Endodermal cell (in vitro differentiated cells): ENCODE measurements around the gene N4BP2. TPM values are rescaled to one million over a fixed set of nuclear protein-coding genes. Genes with fewer than 3 reads are reported as not detected.

Source experiments
- DNase-seq: peaks from one replicate; pipeline ENCODE4 v3.0.0-alpha.2; 2017
- H3K27ac ChIP-seq: 2 replicates; pipeline ENCODE4 v1.5.1; 2013; ENCODE audit warnings: mild to moderate bottlenecking, low read depth, low read length, moderate library complexity
- H3K27me3 ChIP-seq: 2 replicates; pipeline ENCODE4 v1.6.1; 2013; ENCODE audit warnings: mild to moderate bottlenecking, low read length, moderate library complexity; ENCODE audit not compliant: insufficient read depth, control insufficient read depth, poor library complexity, severe bottlenecking
- H3K36me3 ChIP-seq: 2 replicates; pipeline ENCODE4 v1.7.0; 2013; ENCODE audit warnings: mild to moderate bottlenecking, low read length, moderate library complexity; ENCODE audit not compliant: control insufficient read depth, insufficient read depth
- H3K4me1 ChIP-seq: one replicate; pipeline ENCODE4 v1.7.0; 2013; ENCODE audit warnings: low read length; ENCODE audit not compliant: control insufficient read depth, insufficient read depth
- H3K4me3 ChIP-seq: 2 replicates; pipeline ENCODE4 v1.5.1; 2013; ENCODE audit warnings: mild to moderate bottlenecking, low read length, moderate library complexity
- H3K9ac ChIP-seq: 2 replicates; pipeline ENCODE4 v1.6.1; 2013; ENCODE audit warnings: mild to moderate bottlenecking, low read length, moderate library complexity; ENCODE audit not compliant: poor library complexity, severe bottlenecking; ENCODE audit errors: extremely low read depth
- H3K9me3 ChIP-seq: 2 replicates; pipeline ENCODE4 v1.6.1; 2013; ENCODE audit warnings: mild to moderate bottlenecking, low read length, moderate library complexity; ENCODE audit not compliant: control insufficient read depth
- H3K27ac Mint-ChIP-seq: 2 replicates; pipeline ENCODE4 v1.8.0; 2020; ENCODE audit warnings: mixed read lengths
- H3K27me3 Mint-ChIP-seq: 2 replicates; pipeline ENCODE4 v1.8.0; 2021; ENCODE audit warnings: mild to moderate bottlenecking, mixed read lengths; ENCODE audit not compliant: insufficient read depth
- H3K36me3 Mint-ChIP-seq: 2 replicates; pipeline ENCODE4 v1.8.0; 2020; ENCODE audit warnings: low read depth, mixed read lengths
- H3K4me1 Mint-ChIP-seq: 2 replicates; pipeline ENCODE4 v1.8.0; 2020; ENCODE audit warnings: mixed read lengths
- H3K4me3 Mint-ChIP-seq: 2 replicates; pipeline ENCODE4 v1.8.0; 2020; ENCODE audit warnings: mild to moderate bottlenecking, moderate library complexity, mixed read lengths
- H3K9me3 Mint-ChIP-seq: 2 replicates; pipeline ENCODE4 v1.8.0; 2020; ENCODE audit warnings: mild to moderate bottlenecking, mixed read lengths
- WGBS, 2 experiments: methylation state at CpG; one replicate each; pipeline versions ENCODE4 v1.1.5 to v1.1.7; 2013; ENCODE audit warnings: missing lambda C conversion rate in 2 of 2, mixed read lengths in 1 of 2; ENCODE audit not compliant: insufficient coverage in 1 of 2, insufficient read length in 1 of 2; 5-methylcytosine and 5-hydroxymethylcytosine counted together
- total RNA-seq, 2 donors: library from RNA; stranded (reverse); fragmentation: NEBNext Ultra II Directional in 1 of 2; extraction: Animal tissue kit (Norgen Biotek cat#: 25700) in 1 of 2; gene quantifications; 2 replicates in 1 of 2; 3 replicates in 1 of 2; pipeline ENCODE4 v1.2.1, GENCODE V29; 2021
- TF ChIP-seq, protein P1 (sequence below): fragments of 200-600 bp; sonication (generic); conservative IDR thresholded peaks from 2 replicates; pipeline ENCODE4 v1.5.0; 2021; ENCODE audit warnings: antibody characterized with exemption, mild to moderate bottlenecking

The N4BP2 gene
- total RNA-seq, 2 donors from 2014 or later = 37.1 to 44.0 TPM

DNA sequence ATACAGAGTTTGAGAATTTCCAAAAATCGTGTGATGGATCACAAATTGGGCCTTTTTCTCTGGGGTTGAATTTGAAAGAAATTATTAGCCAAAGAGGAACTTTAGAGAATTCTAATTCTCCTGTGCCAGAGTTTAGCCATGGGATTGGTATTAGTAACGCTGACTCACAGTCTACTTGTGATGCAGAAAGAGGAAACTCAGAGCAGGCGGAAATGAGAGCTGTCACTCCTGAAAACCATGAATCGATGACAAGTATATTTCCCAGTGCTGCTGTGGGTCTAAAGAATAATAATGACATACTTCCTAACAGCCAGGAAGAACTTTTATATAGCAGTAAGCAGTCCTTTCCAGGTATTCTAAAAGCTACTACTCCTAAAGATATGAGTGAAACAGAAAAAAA lies 64.9 kb downstream of the N4BP2 start:
- H3K27ac Mint-ChIP-seq = no peak overlapping the region

DNA sequence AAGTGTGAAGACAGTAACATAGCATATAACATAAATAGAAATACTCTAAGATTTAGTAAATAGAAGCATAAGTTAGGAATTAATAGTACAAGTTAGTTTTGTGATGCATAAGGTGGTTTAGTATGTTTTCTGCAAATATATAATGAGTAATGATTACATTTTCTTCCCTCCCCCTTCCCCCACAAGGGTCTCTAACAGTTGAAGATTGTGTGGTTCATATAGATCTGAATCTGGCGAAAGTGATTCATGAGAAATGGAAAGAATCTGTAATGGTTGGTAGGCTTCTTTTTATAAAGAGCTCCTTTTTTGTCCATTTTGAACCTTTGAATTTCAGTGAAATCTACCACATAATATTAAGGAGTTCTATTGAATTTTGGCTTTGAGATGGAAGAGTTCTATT lies 66.3 kb downstream of the N4BP2 start:
- H3K9me3 Mint-ChIP-seq = no peaks in the 10 kb centered on the region
- H3K27me3 ChIP-seq = no peaks in the 10 kb centered on the region
- H3K27ac ChIP-seq = no peak overlapping the region
- no peak for DNase-seq
- peaks cover 58% of the 10 kb centered on the region for H3K36me3 Mint-ChIP-seq
- H3K4me3 ChIP-seq = no peak overlapping the region
- no peaks in the 10 kb centered on the region for H3K4me1 Mint-ChIP-seq
- no peaks in the 10 kb centered on the region for H3K27me3 Mint-ChIP-seq
- TF ChIP-seq, protein P1, sequence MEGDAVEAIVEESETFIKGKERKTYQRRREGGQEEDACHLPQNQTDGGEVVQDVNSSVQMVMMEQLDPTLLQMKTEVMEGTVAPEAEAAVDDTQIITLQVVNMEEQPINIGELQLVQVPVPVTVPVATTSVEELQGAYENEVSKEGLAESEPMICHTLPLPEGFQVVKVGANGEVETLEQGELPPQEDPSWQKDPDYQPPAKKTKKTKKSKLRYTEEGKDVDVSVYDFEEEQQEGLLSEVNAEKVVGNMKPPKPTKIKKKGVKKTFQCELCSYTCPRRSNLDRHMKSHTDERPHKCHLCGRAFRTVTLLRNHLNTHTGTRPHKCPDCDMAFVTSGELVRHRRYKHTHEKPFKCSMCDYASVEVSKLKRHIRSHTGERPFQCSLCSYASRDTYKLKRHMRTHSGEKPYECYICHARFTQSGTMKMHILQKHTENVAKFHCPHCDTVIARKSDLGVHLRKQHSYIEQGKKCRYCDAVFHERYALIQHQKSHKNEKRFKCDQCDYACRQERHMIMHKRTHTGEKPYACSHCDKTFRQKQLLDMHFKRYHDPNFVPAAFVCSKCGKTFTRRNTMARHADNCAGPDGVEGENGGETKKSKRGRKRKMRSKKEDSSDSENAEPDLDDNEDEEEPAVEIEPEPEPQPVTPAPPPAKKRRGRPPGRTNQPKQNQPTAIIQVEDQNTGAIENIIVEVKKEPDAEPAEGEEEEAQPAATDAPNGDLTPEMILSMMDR = no peak
- 100% methylated on average over 1 of the region's 1 CpG; no CpG with 5 or more reads in 1 of the 2 experiments for WGBS, 2 experiments
- H3K9ac ChIP-seq = no peak overlapping the region
- H3K27ac Mint-ChIP-seq = no peak overlapping the region
- H3K9me3 ChIP-seq = no peaks in the 10 kb centered on the region
- peaks cover 86% of the 10 kb centered on the region for H3K36me3 ChIP-seq
- H3K4me1 ChIP-seq = no peaks in the 10 kb centered on the region
- H3K4me3 Mint-ChIP-seq = no peak overlapping the region

More for the DNA sequence above, 64.9 kb downstream of the N4BP2 start:
- H3K27me3 ChIP-seq = no peaks in the 10 kb centered on the region
- DNase-seq = no peak
- no peak overlapping the region for H3K27ac ChIP-seq
- no peaks in the 10 kb centered on the region for H3K9me3 ChIP-seq
- TF ChIP-seq, protein P1 = no peak
- 92 to 93% methylated on average over 3 to 4 of the region's 4 CpGs for WGBS, 2 experiments
- H3K4me1 ChIP-seq = no peaks in the 10 kb centered on the region
- peaks cover 60% of the 10 kb centered on the region for H3K36me3 Mint-ChIP-seq
- H3K36me3 ChIP-seq = peaks cover 88% of the 10 kb centered on the region
- no peak overlapping the region for H3K4me3 Mint-ChIP-seq
- H3K4me1 Mint-ChIP-seq = no peaks in the 10 kb centered on the region
- H3K4me3 ChIP-seq = no peak overlapping the region
- no peaks in the 10 kb centered on the region for H3K27me3 Mint-ChIP-seq
- no peaks in the 10 kb centered on the region for H3K9me3 Mint-ChIP-seq
- H3K9ac ChIP-seq = no peak overlapping the region

DNA sequence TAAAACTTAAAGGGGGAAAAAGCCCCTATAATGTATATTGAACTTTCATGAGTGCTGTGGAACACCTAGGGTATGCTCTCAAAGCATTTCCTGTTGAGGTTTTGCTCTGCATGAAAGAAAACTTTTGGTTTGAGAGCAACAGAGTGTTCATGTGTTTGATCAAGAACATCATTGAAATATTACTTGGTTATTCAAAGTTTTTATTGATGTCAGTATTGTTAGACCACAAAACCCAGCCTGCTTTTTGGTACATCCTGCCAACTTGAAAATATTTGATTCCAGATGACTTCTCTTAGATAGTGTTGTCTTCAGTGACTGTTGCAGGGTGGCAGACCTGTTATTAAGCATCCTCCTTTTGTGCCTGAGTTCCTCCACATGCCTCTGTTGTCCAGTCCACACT lies 68.0 kb downstream of the N4BP2 start:
- Mint-ChIP-seq H3K36me3 (peaks cover 58% of the 10 kb centered on the region), H3K27ac (no peak overlapping the region)

More for the DNA sequence above, 68.0 kb downstream of the N4BP2 start:
- Mint-ChIP-seq H3K9me3 (no peaks in the 10 kb centered on the region), H3K4me1 (no peaks in the 10 kb centered on the region), H3K27me3 (no peaks in the 10 kb centered on the region), H3K4me3 (no peak overlapping the region)
- peaks cover 78% of the 10 kb centered on the region for H3K36me3 ChIP-seq
- no peak overlapping the region for H3K4me3 ChIP-seq
- H3K4me1 ChIP-seq = no peaks in the 10 kb centered on the region
- DNase-seq = no peak
- no peak overlapping the region for H3K9ac ChIP-seq
- no peaks in the 10 kb centered on the region for H3K27me3 ChIP-seq
- no peak overlapping the region for H3K27ac ChIP-seq
- H3K9me3 ChIP-seq = no peaks in the 10 kb centered on the region
- TF ChIP-seq, protein P1 = no peak
